NCI-H146 treated with DMSO at 0.1 percent for 48 hours (cell line): ENCODE measurements around the gene RBM19.

ENCODE experiments used
- DNase-seq: peaks from one replicate; lab custom pipeline; 2025; ENCODE audit not compliant: unreplicated experiment; lab: John Stamatoyannopoulos, UW

RBM19 gene

GRCh38 chr12:113955109-113955970, 10.8 kb downstream of the RBM19 start:
- no peak for DNase-seq

- no peak for DNase-seq
These were observed 11.6 kb downstream of the RBM19 start for GRCh38 chr12:113954547-113954946.

DNA sequence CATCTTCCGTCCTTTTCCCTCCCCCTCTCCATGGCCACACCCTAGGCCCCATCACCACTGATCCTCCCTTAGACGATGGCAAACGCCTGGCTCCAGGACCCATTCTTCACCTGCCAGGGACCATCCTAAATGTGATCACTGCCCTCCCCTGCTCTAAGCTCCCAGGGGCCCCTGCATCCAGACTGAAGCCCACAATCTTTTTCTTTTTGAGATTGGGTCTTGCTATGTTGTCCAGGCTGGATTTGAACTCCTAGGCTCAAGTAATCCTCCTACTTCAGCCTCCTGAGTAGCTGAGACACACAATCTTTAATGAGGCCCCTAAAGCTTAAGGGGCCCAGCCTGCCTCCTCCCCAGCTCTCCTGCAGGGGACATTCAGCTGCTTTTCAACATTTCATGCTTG, 15.3 kb downstream of the RBM19 start:
- no peak for DNase-seq

- DNase-seq: no peak
These were observed 16.5 kb downstream of the RBM19 start for GRCh38 chr12:113949321-113950305.

GRCh38 chr12:113948151-113948914, 17.8 kb downstream of the RBM19 start:
- DNase-seq: no peak

GRCh38 chr12:113946175-113946574, 19.9 kb downstream of the RBM19 start:
- no peak for DNase-seq

DNA sequence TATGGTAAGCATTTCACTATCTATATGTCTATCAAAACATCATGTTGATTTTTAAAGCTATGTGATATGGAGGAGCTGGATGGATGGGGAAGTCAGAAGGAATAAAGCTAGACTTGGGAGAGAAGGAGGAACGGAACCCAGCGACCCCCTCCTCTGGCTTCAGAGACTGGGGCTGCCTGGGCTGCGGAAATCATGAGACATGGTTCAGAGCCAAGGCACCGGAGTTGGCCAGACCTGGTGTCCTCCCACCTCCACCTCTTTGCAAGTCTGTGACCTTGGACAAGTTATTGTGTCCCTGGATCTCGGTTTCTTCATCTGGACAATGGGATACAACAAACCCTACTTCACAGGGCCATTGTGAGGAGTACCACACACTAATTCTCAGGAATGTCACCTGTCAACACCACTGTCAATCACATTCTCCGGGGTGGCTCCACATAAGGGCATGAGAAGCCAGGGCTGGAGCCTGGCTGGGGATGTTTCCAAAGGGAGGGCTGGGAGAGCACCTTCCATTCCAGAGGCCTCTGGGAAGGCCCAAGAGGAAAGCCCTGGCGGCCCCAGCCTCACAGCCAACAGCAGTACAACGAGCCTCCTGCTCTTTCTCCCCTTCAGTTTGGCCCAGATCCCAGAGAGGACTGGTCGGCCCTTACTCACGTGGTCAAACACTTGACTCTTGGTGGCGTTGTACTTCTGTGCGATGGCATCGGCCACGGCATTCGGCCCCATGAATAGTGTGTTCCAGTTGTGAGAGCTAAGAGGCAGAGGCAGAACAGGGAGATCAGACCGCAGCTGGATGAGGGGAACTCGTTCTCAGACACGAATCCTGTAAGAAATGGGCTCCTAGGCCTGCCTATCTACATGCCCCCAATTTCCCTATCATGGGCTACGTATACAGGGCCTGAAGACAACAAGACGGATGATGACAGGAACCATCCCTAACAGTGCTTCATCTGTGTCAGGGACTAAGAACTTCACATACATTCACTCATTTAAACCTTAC, 20.7 kb downstream of the RBM19 start:
- DNase-seq: no peak

- DNase-seq: no peak
These were observed 23.9 kb downstream of the RBM19 start for GRCh38 chr12:113942209-113942608.

DNA sequence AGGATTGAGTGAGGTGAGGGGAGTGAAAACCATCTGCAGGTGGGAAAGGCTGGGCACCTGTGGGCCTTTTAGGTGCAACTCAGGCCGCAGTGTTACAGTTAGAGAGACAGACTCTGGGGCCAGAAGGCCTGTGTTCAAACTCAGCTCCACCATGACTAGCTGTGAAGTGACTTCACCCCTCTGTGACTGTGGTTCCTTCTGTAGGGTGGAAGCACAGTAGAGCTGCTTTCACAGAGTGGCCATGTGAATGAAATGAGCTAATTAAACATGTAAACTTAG, 25.0 kb downstream of the RBM19 start:
- no peak for DNase-seq

- no peak for DNase-seq
These were observed 25.5 kb downstream of the RBM19 start for GRCh38 chr12:113940357-113941207.

GRCh38 chr12:113939867-113940266, 26.3 kb downstream of the RBM19 start:
- no peak for DNase-seq

DNA sequence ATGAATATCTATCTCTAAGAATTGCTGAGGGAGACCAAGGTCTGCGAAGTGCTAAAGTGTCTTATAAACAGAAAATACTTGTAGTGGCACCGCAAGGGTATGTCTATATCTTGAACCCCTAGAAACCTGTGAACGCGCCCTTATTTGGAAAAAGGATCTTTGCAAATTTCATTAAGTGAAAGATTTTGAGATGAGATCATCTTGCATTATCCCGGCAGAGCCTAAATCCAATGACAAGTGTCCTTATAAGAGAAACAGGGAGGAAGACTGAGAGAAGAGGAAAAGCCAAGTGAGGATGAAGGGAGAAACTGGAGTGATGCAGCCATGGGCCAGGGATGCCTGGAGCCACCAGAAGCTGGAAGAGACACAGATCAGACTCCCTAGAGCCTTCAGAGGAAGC, 27.7 kb downstream of the RBM19 start:
- DNase-seq: no peak

- no peak for DNase-seq
These were observed 29.7 kb downstream of the RBM19 start for GRCh38 chr12:113936460-113936859.

DNA sequence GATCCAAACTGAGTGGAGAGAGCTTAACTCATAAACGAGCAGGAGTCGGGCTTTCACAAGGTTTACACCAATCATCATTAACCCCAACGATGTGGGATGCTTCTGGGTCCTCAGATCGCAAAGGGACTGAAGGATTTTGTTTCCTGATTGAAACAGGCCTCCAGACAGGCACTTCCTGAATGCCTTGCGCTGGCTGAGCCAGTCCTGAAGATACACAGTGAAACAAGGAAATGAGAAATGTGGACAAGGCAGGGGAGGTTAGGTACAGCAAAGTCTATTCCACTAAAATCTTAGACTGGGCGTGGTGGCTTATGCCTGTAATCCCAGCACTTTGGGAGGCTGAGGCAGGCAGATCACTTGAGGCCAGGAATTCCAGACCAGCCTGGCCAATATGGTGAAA, 30.7 kb downstream of the RBM19 start:
- DNase-seq: no peak

- no peak for DNase-seq
These were observed 31.2 kb downstream of the RBM19 start for GRCh38 chr12:113934946-113935345.

DNA sequence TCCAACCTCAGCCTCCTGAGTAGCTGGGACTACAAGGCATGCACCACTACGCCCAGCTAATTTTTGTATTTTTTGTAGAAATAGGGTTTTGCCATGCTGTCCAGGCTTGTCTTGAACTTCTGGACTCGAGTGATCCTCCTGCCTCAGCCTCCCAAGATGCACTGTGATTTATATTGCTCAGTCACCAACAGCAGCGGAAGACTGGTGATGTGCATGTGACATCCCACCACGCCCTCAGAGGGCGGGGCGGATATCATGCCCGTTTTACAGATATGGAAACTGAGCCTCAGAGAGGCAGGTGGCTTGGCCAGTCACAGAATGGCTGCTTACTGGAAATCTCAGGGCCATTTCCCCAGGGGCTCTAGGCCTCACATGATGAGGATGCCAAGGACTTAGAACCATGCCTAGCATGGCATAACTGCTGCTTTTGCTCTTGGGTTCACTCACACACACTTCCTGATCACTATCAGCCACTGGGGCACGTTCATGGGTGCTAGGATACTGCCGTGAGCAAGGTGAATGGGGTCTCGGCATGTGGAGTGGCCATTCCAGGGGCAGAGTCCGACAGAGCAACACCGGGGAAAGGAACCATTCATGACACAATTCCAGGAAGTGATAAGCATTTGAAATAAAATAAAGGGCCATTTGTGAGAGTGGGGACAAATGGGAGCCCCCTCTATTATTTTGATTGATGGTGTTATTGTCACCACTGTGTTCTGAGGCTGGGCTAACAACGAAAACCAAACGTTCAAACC, 31.9 kb downstream of the RBM19 start:
- DNase-seq: no peak

DNA sequence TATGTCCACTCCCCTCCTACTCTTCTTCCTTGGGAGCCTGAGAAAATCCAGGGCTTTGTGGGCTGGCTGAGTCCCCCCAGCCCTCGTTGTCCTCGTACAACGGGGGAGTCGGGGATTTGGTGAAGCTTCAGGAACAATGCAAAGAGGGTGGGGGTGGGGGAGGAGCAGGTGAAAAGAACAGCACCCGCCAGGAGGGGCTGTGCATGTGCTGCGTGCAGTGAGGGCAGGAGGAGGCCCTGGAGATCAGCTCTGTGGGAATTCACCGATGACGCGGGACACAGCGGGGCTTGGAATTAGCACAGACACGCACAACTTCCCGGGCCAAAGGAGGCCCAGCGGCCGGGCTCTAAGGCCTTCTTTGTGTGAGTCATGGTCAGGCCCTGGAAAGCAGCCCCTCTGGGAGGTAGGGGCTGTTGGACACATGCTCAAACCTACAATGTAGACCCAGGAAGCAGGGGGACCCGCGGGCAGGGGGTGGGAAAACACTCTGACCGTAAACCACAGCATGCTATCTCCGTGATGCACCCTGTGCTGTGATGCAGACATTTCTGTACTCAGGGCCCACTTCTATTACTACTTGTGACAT, 32.8 kb downstream of the RBM19 start:
- DNase-seq: no peak
